HG03097 (cell line): Measurements from ENCODE around the gene WDR37.

ENCODE experiments used
- ATAC-seq: cut with Tn5 transposase; IDR thresholded peaks from one replicate; pipeline ENCODE4 v1.9.1; 2021; ENCODE audit not compliant: unreplicated experiment, low FRiP score

The WDR37 gene

DNA sequence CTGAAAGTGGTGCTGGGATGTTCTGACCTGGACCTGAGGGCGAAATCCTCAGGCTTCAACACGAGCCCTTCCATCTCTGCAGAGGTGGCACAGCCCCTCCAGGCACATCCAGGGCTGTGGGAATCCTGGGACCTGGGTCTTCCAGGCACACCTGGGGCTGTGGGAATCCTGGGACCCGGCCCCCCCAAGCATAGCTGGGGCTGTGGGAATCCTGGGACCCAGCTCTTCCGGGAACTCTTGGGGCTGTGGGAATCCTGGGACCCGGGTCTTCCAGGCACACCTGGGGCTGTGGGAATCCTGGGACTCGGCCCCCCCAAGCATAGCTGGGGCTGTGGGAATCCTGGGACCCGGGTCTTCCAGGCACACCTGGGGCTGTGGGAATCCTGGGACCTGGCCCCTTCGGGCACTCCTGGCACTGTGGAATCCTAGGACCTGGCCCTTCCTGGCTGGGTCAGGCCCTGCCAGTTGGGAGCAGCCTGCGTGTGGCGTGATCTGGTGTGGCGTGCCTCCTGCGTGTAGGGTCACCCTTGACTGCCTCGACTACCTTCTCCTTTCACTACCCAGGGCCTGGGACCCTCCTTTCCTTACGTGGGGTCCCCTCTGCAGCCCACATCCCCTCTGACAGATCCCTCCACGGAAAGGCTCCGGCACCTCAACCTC lies 124.0 kb downstream of the WDR37 start:
- no peak for ATAC-seq

DNA sequence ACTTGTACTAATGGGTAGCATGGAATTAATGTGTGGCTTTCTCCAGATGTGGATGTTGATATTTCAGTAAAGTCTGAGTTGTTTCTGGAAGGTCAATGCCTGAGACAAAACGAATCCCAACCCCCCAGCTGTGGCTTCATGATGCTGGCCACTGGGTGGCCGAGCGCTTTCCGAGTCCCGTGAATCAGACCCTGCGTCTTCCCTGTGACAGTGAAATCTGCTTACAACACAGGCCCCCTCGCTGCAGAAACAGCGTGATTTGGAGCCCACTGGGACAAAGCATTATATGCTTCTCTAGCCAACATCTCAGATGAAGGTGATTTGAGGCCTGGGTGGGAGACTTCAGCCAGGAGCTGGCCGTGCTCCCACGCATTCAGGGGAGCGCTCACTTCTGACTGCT lies 124.7 kb downstream of the WDR37 start:
- no peak for ATAC-seq
